Osteocyte (in vitro differentiated cells): ENCODE data around the gene ANO6. TPM values are rescaled to one million over a fixed set of nuclear protein-coding genes. Genes with fewer than 3 reads are reported as not detected.

ENCODE experiments used
- DNase-seq: peaks from one replicate; pipeline ENCODE4 v3.0.0; 2021; ENCODE audit warnings: mixed read lengths; ENCODE audit not compliant: unreplicated experiment; ENCODE audit errors: extremely low spot score
- H3K27ac Mint-ChIP-seq: one replicate; pipeline ENCODE4 v1.8.0; 2021; ENCODE audit warnings: mild to moderate bottlenecking, mixed read lengths; ENCODE audit not compliant: unreplicated experiment
- H3K27me3 Mint-ChIP-seq: one replicate; pipeline ENCODE4 v1.8.0; 2021; ENCODE audit warnings: mixed read lengths; ENCODE audit not compliant: unreplicated experiment
- H3K36me3 Mint-ChIP-seq: one replicate; pipeline ENCODE4 v1.8.0; 2021; ENCODE audit warnings: mixed read lengths; ENCODE audit not compliant: unreplicated experiment
- H3K4me1 Mint-ChIP-seq: one replicate; pipeline ENCODE4 v1.8.0; 2021; ENCODE audit warnings: mixed read lengths; ENCODE audit not compliant: unreplicated experiment
- H3K4me3 Mint-ChIP-seq: one replicate; pipeline ENCODE4 v1.8.0; 2021; ENCODE audit warnings: mild to moderate bottlenecking, moderate library complexity, mixed read lengths; ENCODE audit not compliant: unreplicated experiment
- H3K9me3 Mint-ChIP-seq: one replicate; pipeline ENCODE4 v1.8.0; 2021; ENCODE audit warnings: mixed read lengths; ENCODE audit not compliant: unreplicated experiment
- CTCF ChIP-seq: fragments of 200-600 bp; sonication (generic); IDR thresholded peaks from 2 replicates; pipeline ENCODE4 v1.5.0; 2021; ENCODE audit warnings: antibody characterized with exemption, mild to moderate bottlenecking, moderate library complexity
- total RNA-seq: library from RNA; stranded (reverse); gene quantifications from 2 replicates; pipeline ENCODE4 v1.2.1, GENCODE V29; 2021

ANO6 gene
- total RNA-seq, 1 donor from 2014 or later, result 65.5 TPM

DNA sequence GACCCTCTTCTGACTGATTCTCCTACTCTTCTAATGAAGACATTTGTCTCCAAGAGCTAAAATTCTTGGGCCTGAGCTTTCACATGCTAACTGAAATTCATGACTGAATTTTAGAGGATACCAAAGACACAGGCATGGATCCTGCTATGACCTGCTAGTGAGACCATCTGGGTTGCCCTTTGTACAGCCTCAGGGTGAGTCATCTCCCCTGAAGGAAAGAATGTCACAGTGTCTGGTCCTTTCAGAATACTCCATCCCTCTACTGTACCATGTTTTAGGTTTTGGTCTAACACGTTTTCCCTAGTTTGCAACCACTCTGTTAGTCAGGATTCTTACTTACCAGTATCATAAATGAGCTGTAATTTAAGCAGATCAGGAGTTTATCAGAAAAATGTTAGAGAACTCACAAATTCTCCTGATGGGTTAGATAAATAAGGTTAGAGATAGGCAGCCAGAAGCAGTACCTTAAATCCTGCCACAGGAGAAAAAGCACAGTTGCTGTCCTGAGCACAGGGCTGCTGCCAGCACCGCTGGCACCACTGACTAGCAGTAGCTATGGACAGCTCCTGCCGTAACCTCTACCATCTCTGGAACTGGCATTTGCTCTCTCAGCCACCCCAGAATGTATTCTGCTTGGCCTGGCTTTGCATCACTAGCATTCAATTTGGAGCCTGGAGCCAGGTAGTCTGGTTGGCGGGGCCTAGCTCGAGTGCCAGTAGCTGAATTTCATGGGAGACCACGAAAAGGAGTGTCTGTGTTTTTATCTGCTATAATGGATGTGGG is 127.6 kb downstream of the ANO6 start:
- Mint-ChIP-seq H3K27ac (no peak overlapping the region), H3K4me3 (no peak overlapping the region), H3K36me3 (peaks cover 14% of the 10 kb centered on the region), H3K4me1 (peaks cover 11% of the 10 kb centered on the region), H3K9me3 (no peaks in the 10 kb centered on the region), H3K27me3 (no peaks in the 10 kb centered on the region)
- no peak for DNase-seq
- TF ChIP-seq CTCF, result no peak

- Mint-ChIP-seq H3K27ac (no peak overlapping the region), H3K9me3 (no peaks in the 10 kb centered on the region), H3K4me1 (peaks cover 12% of the 10 kb centered on the region), H3K36me3 (peaks cover 39% of the 10 kb centered on the region), H3K27me3 (no peaks in the 10 kb centered on the region), H3K4me3 (no peak overlapping the region)
- DNase-seq, result no peak
- no peak for TF ChIP-seq CTCF
These were observed 132.4 kb downstream of the ANO6 start for GRCh38 chr12:45348311-45348710.

DNA sequence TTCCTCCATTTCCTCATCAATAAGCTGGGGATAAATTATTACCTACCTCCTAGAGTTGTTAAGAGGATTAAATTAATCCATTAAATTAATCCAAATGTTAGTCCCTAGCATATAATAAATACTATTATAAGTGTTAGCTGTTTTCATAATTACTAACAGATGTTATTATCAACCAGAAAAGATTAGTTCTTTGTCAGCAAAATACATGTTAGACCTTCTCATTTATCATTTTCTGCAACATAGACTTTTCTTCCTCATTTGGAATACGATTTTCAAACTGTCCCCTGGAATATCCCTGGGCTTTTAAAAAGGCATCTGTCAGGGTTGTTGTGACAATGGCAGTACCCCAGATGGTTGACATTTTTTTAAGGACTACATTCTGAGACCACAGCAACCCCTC is 133.1 kb downstream of the ANO6 start:
- H3K36me3 Mint-ChIP-seq, result peaks cover 41% of the 10 kb centered on the region
- H3K4me3 Mint-ChIP-seq, result no peak overlapping the region
- no peaks in the 10 kb centered on the region for H3K27me3 Mint-ChIP-seq
- H3K27ac Mint-ChIP-seq, result no peak overlapping the region
- no peaks in the 10 kb centered on the region for H3K9me3 Mint-ChIP-seq
- DNase-seq, result no peak
- peaks cover 10% of the 10 kb centered on the region for H3K4me1 Mint-ChIP-seq
- no peak for TF ChIP-seq CTCF

GRCh38 chr12:45349916-45350315 is 134.0 kb downstream of the ANO6 start:
- Mint-ChIP-seq H3K27ac (peak overlapping the region; percentile 38), H3K9me3 (no peaks in the 10 kb centered on the region), H3K4me1 (peaks cover 10% of the 10 kb centered on the region), H3K4me3 (no peak overlapping the region), H3K27me3 (no peaks in the 10 kb centered on the region), H3K36me3 (peaks cover 46% of the 10 kb centered on the region)
- no peak for DNase-seq
- no peak for TF ChIP-seq CTCF

DNA sequence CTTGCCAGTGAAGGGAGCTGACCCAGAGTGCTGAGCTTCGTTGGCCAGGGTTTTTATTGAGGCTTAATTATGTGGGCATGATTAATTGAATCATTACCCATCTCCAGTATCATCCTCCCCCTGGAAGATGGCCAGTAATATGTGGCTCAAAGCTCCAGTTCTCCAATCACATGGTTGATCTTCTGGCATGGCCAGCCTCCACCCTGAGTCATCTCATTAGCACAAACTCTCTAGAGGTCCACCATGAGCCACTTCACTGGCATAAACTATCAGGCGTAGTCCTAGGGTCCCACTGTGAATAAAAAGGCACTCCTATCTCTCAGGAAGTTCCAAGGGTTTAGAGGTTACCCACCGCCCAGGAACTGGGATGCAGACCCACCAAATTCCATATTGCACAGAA is 135.0 kb downstream of the ANO6 start:
- DNase-seq, result no peak
- no peak overlapping the region for H3K4me3 Mint-ChIP-seq
- no peak for TF ChIP-seq CTCF
- peaks cover 10% of the 10 kb centered on the region for H3K4me1 Mint-ChIP-seq
- H3K27me3 Mint-ChIP-seq, result no peaks in the 10 kb centered on the region
- H3K36me3 Mint-ChIP-seq, result peaks cover 51% of the 10 kb centered on the region
- H3K9me3 Mint-ChIP-seq, result no peaks in the 10 kb centered on the region
- H3K27ac Mint-ChIP-seq, result no peak overlapping the region
